ACC112 (cell line): Measurements from ENCODE around the gene DLK2.

Source experiments
- H2AFZ ChIP-seq: fragments of 200-600 bp; sonication (generic); one replicate; pipeline ENCODE4 v1.6.0; 2017; ENCODE audit warnings: antibody characterized with exemption, low read length; ENCODE audit not compliant: unreplicated experiment
- H3K27ac ChIP-seq: fragments of 200-600 bp; sonication (generic); 2 replicates; pipeline ENCODE4 v1.5.1; 2014; ENCODE audit warnings: low read depth, mild to moderate bottlenecking, antibody characterized with exemption, low read length, moderate library complexity
- H3K27me3 ChIP-seq: fragments of 200-600 bp; sonication (generic); 2 replicates; pipeline ENCODE4 v1.6.1; 2014; ENCODE audit warnings: mild to moderate bottlenecking, antibody characterized with exemption, low read length, moderate library complexity, mixed read lengths; ENCODE audit not compliant: insufficient read depth
- H3K36me3 ChIP-seq: fragments of 200-600 bp; sonication (generic); 2 replicates; pipeline ENCODE4 v1.6.1; 2016; ENCODE audit warnings: mild to moderate bottlenecking, antibody characterized with exemption, low read length, moderate library complexity, mixed read lengths; ENCODE audit not compliant: insufficient read depth
- H3K4me1 ChIP-seq: fragments of 200-600 bp; sonication (generic); one replicate; pipeline ENCODE4 v1.6.1; 2016; ENCODE audit warnings: low read length, mixed read lengths; ENCODE audit not compliant: insufficient read depth, unreplicated experiment, control insufficient read depth
- H3K4me3 ChIP-seq: fragments of 200-600 bp; sonication (generic); 2 replicates; pipeline ENCODE4 v1.5.1; 2014; ENCODE audit warnings: mild to moderate bottlenecking, low read depth, low read length
- H3K79me2 ChIP-seq: fragments of 200-600 bp; sonication (generic); one replicate; pipeline ENCODE4 v1.6.0; 2016; ENCODE audit warnings: low read length; ENCODE audit not compliant: control insufficient read depth, unreplicated experiment, insufficient read depth

Gene DLK2

DNA sequence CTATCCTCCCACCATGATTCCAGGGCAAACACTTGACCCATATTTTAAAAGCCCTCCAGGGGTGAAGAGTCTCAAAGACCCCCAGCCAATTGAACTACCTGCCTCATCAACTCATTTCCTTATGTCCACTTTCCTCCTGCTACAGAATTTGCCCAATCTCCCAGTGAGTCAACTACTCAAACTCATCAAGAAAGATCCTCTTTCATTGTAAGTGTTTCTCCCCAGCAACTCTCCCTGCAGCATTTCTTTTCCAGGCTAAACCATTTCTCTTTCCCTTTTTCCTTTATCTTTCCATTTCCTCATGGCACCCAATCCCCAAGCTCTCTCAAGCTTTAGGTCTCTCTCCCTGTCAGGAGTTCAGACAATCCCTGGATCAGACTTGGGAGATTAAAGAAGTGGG is 1.5 kb downstream of the DLK2 start:
- Histone ChIP-seq H3K27me3 (peaks cover 10% of the 10 kb centered on the region; the same call in 1 of the 2 replicates), H3K4me1 (no peaks in the 10 kb centered on the region), H3K36me3 (no peaks in the 10 kb centered on the region), H3K27ac (no peak overlapping the region), H3K4me3 (no peak overlapping the region), H2AFZ (no peak overlapping the region), H3K79me2 (no peaks in the 10 kb centered on the region)

DNA sequence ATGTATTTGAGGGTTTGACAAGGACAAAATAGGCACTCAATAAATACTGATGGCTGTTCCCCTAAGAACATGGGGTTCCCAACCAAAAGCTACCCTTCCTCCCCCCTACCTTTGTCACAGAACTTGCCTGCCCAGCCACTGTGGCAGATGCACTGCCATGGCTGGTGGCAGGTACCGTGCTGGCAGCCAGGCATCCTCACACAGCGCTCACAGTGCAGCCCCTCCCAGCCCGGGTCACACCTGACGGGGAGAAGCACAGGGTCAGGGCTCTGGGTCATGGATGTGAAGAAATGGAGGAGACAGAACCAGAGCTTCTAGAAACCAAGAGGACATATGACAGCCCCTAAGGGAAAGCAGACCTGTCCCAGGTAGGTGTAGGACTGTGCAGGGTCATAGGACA is 2.5 kb downstream of the DLK2 start:
- Histone ChIP-seq H3K79me2 (no peaks in the 10 kb centered on the region), H3K36me3 (no peaks in the 10 kb centered on the region), H3K27me3 (peaks cover 10% of the 10 kb centered on the region; the same call in 1 of the 2 replicates), H3K27ac (no peak overlapping the region), H3K4me3 (no peak overlapping the region), H2AFZ (no peak overlapping the region), H3K4me1 (no peaks in the 10 kb centered on the region)

DNA sequence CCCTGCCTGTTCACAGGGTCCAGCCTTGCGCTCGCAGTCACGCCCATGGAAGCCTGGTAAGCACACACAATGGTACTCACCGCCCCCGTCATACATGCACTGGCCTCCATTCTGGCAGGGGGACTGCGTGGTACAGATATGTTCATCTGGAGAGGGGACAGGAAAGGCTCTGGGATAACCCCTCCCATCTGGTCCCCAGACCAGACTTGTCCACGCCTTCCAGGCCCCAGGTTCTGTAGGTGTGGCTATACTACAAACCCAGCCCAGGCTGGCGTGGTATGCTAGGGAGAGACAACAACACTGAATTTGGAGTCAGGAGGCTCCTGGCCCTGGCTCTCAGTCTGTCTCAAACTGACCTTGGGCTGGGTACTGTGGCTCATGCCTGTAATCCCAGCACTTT is 3.4 kb downstream of the DLK2 start:
- Histone ChIP-seq H3K4me3 (no peak overlapping the region), H3K27ac (no peak overlapping the region), H3K79me2 (no peaks in the 10 kb centered on the region), H3K36me3 (no peaks in the 10 kb centered on the region), H3K4me1 (no peaks in the 10 kb centered on the region), H3K27me3 (peaks cover 10% of the 10 kb centered on the region; the same call in 1 of the 2 replicates), H2AFZ (no peak overlapping the region)

DNA sequence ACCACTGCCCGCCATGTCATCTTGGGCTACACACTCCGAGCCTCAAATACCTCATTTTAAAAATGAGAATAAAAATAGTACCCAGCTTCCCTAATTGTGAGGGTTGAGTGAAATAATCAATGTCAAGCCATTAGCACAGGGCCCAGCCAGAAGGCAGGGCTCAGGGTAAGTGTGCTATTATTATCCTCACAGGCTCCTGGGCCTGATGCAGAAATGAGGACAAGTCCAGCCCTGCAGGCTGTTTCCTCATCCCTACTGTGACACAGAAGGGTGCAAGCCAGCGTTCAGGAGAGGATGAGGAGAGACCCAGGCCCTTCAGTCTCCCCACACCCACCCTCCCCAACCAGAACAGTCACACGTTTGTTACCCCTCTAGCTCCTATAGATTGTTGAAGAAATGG is 4.0 kb downstream of the DLK2 start:
- Histone ChIP-seq H3K4me3 (no peak overlapping the region), H3K79me2 (no peaks in the 10 kb centered on the region), H3K27ac (no peak overlapping the region), H2AFZ (no peak overlapping the region), H3K27me3 (peaks cover 5% of the 10 kb centered on the region; the same call in 1 of the 2 replicates), H3K36me3 (no peaks in the 10 kb centered on the region), H3K4me1 (no peaks in the 10 kb centered on the region)

DNA sequence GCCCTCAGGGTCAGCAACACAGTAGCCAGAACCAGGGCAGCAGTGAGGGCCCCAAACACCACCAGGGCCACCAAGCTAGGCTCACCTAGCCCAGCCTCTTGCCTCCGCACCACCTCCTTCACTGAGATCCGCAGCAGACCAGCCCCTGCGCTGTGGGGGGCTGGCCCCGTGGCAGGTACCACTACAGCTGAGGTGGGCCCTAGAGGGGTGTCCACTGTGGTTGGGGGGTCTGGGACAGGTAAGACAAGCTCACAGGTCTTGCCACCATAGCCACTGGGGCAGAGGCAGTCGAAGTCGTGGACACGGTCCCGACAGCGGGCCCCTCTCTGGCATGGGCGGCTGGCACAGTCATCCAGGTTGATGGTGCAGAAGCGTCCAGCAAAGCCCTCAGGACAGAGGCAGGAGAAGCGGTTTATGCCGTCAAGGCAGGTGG is 4.6 kb downstream of the DLK2 start:
- H3K4me3 ChIP-seq: no peak overlapping the region
- H3K36me3 ChIP-seq: no peaks in the 10 kb centered on the region
- no peaks in the 10 kb centered on the region for H3K27me3 ChIP-seq
- H3K27ac ChIP-seq: no peak overlapping the region
- no peaks in the 10 kb centered on the region for H3K4me1 ChIP-seq
- H2AFZ ChIP-seq: no peak overlapping the region
- H3K79me2 ChIP-seq: no peaks in the 10 kb centered on the region

DNA sequence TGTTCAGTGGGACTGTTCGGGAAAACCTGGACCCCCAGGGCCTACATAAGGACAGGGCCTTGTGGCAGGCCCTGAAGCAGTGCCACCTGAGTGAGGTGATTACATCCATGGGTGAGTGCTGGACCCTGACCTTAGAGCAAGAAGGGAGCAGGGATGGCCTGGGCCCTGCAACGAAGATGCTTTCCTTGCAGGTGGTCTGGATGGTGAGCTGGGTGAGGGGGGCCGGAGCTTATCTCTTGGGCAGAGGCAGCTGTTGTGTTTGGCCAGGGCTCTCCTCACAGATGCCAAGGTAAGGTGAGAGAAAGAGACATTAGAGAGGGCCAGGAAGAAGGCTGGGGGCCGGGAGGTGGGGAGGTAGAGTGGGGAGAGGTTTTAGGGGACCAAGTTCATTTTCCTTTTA is 6.4 kb downstream of the DLK2 start:
- no peaks in the 10 kb centered on the region for H3K4me1 ChIP-seq
- H3K27me3 ChIP-seq: no peaks in the 10 kb centered on the region
- no peaks in the 10 kb centered on the region for H3K79me2 ChIP-seq
- no peak overlapping the region for H3K27ac ChIP-seq
- H2AFZ ChIP-seq: no peak overlapping the region
- no peaks in the 10 kb centered on the region for H3K36me3 ChIP-seq
- no peak overlapping the region for H3K4me3 ChIP-seq

DNA sequence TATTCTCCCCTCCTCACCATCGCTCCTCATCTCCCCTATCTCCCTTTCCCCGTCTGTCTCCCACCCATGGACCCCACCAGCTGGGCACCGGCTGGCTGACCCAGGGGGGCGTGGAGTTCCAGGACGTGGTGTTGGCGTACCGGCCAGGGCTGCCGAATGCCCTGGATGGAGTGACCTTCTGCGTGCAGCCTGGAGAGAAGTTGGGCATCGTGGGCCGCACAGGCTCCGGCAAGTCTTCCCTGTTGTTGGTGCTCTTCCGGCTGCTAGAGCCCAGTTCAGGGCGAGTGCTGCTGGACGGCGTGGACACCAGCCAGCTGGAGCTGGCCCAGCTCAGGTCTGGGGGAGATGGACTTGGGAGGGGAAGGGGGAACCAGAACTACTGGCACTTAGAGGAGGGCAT is 7.7 kb downstream of the DLK2 start:
- Histone ChIP-seq H3K79me2 (no peaks in the 10 kb centered on the region), H3K27me3 (no peaks in the 10 kb centered on the region), H3K36me3 (no peaks in the 10 kb centered on the region), H3K4me3 (no peak overlapping the region), H3K4me1 (no peaks in the 10 kb centered on the region), H3K27ac (no peak overlapping the region), H2AFZ (no peak overlapping the region)

DNA sequence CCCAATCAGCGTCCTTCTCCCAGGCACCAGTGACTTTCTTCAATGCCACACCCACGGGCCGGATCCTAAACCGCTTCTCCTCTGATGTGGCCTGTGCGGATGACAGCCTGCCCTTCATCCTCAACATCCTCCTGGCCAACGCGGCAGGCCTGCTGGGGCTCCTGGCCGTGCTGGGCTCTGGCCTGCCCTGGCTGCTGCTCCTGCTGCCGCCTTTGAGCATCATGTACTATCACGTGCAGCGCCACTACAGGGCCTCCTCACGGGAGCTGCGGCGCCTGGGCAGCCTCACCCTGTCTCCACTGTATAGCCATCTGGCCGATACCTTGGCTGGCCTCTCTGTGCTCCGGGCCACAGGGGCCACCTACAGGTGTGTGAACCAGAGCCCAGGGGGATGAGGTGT is 9.8 kb downstream of the DLK2 start:
- no peak overlapping the region for H3K4me3 ChIP-seq
- no peaks in the 10 kb centered on the region for H3K4me1 ChIP-seq
- H2AFZ ChIP-seq: no peak overlapping the region
- no peaks in the 10 kb centered on the region for H3K36me3 ChIP-seq
- no peaks in the 10 kb centered on the region for H3K79me2 ChIP-seq
- H3K27me3 ChIP-seq: no peaks in the 10 kb centered on the region
- no peak overlapping the region for H3K27ac ChIP-seq

DNA sequence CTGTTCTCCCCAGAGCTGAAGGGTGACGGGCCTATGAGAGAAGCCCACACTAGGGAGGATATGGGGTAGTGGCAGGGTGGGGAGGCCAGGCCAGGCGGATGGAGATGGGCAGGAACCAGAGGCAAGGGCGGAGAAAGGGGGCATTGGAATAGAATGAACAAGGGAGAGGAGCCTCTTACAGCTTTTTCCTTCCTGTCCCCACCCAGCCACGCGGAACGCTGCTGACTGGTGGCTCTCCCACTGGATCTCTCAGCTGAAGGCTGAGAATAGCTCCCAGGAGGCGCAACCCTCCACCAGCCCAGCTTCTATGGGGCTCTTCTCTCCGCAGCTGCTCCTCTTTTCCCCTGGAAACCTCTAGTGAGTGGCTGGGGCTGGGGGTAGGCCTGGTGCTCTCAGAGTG is 10.8 kb downstream of the DLK2 start:
- Histone ChIP-seq H3K36me3 (no peaks in the 10 kb centered on the region), H2AFZ (no peak overlapping the region), H3K27ac (no peak overlapping the region), H3K4me3 (no peak overlapping the region), H3K4me1 (no peaks in the 10 kb centered on the region), H3K79me2 (no peaks in the 10 kb centered on the region), H3K27me3 (no peaks in the 10 kb centered on the region)

DNA sequence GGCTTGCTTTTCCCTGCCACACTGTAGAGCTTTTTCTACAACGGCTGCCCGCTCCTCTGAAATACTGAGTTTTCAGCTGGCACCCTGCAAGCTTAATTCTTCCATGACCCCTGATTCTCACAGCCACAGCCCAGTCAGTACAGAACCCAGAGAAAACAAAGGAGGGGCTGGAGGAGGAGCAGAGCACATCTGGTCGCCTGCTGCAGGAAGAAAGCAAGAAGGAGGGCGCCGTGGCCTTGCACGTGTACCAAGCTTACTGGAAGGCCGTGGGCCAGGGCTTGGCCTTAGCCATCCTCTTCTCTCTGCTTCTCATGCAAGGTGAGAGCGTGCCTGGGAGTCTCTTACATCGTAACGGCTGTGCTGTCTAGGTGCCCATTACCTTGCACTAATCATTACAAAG is 11.3 kb downstream of the DLK2 start:
- H3K27ac ChIP-seq: no peak overlapping the region
- no peak overlapping the region for H3K4me3 ChIP-seq
- no peaks in the 10 kb centered on the region for H3K27me3 ChIP-seq
- H2AFZ ChIP-seq: no peak overlapping the region
- H3K79me2 ChIP-seq: no peaks in the 10 kb centered on the region
- no peaks in the 10 kb centered on the region for H3K36me3 ChIP-seq
- H3K4me1 ChIP-seq: no peaks in the 10 kb centered on the region

DNA sequence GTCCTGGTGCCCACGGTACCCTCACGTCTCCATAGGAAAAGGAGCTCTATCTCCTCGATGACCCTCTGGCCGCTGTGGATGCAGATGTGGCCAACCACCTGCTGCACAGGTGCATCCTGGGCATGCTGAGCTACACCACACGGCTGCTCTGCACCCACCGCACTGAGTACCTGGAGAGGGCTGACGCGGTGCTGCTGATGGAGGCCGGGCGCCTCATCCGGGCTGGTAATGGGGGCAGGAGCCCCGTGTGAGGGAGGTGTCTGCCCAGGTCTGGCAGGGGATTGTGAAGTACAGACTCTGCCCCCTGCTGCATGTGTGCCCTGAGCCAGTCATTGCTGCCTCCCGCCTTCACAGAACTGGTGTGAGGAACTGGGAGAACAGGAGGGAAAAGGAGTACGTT is 12.4 kb downstream of the DLK2 start:
- Histone ChIP-seq H3K79me2 (no peaks in the 10 kb centered on the region), H3K4me3 (no peak overlapping the region), H2AFZ (no peak overlapping the region), H3K27ac (no peak overlapping the region), H3K27me3 (no peaks in the 10 kb centered on the region), H3K4me1 (no peaks in the 10 kb centered on the region), H3K36me3 (peaks cover 9% of the 10 kb centered on the region; the same call in 1 of the 2 replicates)
